Cerebellar nuclear complex (tissue), 1 donor: Measurements from ENCODE around the gene GABRB3.

Experiments
- DNase-seq, 2 experiments: peaks; one replicate each; lab custom pipeline; 2025; lab: John Stamatoyannopoulos, UW

The GABRB3 gene

GRCh38 chr15:26676115-26676514, 96.8 kb downstream of the GABRB3 start:
- no peak for DNase-seq

GRCh38 chr15:26674467-26674866, 98.4 kb downstream of the GABRB3 start:
- no peak for DNase-seq

- no peak for DNase-seq
Observed at GRCh38 chr15:26673445-26673844, 99.4 kb downstream of the GABRB3 start.

DNA sequence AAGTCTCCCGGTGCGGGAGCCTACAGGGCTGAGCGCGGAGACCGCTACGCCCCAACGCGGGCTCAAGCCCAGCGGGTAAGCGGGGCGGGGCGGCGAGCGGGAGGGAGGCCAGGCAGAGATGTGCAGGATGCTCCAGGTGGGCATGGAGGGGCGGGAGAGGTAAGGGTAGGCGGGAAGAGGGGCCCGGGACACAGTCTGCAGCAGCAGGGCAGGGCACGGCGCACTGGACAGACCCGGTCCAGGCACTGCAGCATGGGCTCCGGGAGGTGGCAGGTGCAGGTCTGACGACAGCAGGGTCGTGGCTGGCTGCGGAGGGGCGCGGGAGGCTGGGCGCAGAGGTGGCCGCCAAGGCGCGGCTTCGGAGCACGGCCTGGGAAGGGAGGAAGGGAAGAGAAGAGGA, 102.8 kb downstream of the GABRB3 start:
- no peak for DNase-seq

DNA sequence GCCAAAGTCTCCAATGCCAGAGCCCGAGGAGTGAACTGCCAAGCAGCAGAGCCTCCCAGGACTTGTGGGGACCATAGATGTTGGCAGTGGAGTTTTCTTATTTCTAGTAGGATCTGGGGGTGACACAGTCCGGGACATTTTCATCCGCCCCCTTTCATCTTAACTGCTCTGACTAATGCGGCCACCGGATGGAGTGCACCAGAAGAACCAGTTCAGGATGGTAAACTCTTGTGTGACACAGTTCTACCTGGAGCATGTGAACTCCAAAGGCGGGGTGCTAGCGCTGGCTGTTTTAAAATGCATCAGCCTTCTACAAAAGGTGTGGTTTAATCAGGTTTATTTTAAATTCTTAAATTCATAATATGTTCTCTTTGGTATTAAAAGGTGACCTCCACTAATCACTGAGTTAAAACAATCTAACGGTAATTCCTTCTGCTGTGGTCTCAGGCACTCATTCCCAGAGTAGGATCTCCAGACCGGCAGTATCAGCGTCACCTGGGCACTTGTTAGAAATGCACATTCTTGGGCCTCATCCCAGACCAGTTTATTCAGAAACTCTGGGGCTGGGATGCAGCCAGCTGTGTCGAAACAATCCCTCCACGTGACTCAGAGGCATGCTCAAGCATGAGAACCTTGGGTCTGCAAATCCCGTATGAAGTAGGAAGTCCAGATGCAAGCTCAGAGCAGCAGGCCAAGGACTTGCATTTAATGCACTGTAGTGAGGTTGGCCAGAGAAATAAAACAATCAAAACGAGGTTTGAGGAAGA, 105.5 kb downstream of the GABRB3 start:
- DNase-seq, result peak in 1 of 2 experiments; percentile 8

GRCh38 chr15:26665957-26666791, 106.7 kb downstream of the GABRB3 start:
- peak in 1 of 2 experiments; percentile 47 for DNase-seq

DNA sequence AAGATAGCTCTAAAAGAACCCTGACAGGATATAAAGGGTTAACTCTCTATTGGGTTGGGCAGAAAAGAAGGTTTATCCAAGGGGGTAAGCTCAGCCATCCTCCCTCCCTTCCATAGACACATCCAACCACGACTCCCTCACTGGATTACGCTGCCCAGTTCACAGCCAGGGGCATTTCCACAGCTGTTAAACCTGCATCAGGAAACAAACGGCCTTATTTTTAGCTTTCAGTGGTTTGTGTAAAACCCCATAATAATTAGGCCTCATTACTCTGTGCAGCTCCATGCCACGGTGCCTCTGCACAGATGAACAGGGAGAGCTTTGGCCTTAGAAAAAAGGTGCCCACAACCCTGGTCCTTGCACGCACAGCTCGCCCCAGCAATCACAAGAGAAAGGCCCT, 110.6 kb downstream of the GABRB3 start:
- DNase-seq, result no peak

DNA sequence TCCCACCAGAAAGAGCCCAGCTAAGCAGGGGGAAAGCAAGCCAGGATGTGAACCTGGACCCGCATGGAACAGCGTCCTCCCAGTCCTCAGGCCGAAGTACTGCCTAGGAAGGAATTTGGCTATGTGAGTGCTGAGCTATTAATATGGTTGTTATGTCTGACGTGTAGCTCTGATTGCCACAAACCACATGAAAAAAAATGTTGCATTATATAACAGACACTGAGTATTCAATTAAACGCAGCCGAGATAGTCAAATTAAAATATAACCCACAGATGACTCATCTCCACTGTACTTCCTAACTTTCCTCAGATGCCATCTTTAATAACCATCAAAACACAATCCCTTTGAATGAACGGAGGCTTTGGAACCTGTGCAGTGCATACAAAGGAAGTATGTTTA, 111.1 kb downstream of the GABRB3 start:
- no peak for DNase-seq

GRCh38 chr15:26661107-26661506, 111.8 kb downstream of the GABRB3 start:
- DNase-seq, result no peak

DNA sequence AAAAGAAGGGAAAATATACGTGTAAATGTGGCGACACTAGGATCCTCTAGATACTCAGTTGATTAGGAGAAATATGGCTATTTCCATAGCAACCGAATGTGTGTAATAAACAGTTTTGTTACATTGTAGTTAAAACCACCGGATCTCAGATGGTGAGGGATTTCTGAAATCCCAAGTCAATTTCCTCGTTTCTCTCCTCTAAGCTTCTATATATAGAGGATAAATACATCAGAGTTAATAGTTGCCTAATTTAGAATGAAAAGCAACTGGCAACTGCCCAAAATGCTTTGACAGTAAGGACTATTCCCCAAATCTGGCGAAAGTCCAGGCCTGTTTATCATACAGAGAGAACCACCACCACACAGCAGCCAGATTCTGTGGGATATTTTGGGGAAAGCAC, 112.6 kb downstream of the GABRB3 start:
- DNase-seq, result no peak

DNA sequence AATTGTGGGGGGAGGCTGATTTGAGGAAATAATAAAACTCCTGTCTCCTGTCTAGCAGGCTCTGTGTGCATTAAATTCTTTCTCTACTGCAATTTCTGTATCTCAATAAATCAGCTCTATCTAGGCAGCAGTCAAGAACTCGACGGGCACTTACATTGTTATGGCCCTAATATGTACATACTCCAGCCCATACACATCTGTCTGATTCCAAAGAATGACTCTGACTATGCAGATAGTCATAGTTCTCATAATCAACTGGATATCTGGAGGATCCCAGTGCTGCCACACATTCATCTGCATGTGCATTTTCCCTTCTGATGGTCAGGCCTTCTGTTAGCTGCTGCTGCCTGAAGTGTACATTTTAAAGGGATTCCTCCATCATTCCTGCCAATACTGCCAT, 114.6 kb downstream of the GABRB3 start:
- DNase-seq, result no peak

DNA sequence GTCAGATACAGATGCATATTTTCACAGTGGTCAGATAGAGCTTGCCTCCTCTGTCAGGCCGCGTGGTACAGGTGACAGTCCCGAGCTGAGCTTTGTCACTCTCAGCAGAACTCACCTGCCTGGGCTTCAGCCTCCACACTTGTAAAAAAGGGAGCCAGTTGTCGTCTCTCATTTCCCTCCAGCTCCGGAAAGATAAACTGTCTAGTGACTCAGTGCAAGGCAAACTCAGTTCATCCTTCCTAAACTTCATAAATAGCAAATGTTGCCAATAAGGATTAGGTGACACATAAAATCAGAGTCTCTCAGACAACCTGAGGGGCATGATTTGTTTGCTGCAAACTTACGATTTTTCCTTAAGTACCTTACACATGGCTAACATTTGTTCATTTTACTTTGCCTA, 116.8 kb downstream of the GABRB3 start:
- DNase-seq, result no peak

DNA sequence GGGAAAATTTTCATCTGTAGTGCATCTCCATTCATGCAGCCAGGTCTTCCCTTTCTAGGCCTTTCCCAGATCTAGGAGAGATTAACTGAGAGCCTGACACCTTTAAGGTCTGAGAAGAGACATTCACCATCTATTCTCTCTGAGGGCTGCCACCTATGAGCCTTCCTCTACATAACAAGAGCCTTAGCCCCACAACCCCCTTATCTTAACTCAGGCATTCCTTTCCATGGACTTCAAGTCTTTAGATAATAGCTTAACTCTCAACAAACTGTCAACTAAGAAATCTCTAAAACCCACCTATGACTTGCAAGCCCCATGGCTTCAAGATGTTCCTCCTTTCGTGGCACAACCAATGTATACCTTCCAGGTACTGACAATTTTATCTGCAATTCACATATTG, 121.0 kb downstream of the GABRB3 start:
- no peak for DNase-seq

DNA sequence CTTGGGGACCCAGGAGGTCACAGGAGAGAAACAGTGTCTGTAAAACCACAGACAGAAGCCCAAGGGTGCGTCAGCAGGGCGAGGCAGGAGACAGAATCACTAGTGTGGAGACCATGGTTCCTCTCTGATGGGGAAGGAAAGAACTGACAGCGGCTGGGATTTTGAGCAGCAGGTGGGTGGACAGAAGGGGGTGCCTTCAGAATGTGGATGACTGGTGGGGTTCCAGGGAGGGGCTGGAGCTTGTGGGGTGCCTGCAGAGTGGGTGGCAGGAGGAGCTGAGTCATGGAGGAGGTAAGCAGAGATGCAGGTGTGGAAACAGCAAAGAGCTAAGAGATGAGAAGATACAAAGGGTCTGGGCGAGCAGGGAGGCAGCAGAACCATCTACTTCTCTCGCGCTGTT, 124.2 kb downstream of the GABRB3 start:
- no peak for DNase-seq

- DNase-seq, result no peak
Observed at GRCh38 chr15:26644948-26645347, 127.9 kb downstream of the GABRB3 start.

DNA sequence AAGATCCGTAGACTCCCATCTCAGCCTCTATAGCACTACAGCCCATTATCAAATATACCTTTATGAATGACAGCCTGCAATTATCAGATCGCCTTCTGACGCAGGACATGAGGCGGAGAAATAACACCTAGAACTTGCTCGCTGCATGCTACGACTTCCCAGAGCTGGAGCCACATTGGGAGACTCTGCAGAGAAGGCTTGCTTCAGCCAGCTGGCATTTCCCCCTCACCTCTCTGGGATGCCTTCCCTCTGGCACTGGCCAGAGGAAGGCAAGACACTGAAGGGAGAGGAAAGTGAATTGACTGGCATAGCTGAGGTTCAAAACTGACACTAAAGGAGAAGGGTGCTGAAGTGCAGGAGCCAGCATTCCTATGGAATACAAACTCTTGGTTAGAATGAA, 131.7 kb downstream of the GABRB3 start:
- DNase-seq, result peak in 1 of 2 experiments; percentile 61

- no peak for DNase-seq
Observed at GRCh38 chr15:26640601-26641000, 132.3 kb downstream of the GABRB3 start.

- DNase-seq, result no peak
Observed at GRCh38 chr15:26639966-26640365, 132.9 kb downstream of the GABRB3 start.

DNA sequence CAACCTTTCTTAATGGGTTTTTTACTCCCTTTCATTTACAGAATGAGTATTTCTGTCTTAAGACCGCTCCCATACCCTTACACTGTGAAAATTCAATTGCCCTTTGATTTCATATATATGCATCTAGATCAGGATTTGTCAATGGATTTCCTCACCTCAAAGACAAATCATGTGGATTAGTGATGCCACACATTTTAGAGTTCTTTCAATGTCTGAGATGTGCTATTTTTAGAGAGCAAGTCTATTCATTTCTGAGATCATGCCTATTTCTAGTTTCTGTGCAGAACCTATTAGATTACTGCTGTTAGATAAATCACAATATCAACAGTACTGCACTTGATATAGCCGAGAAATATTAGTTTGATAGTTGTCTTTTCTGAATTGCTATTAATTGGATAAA, 137.3 kb downstream of the GABRB3 start:
- no peak for DNase-seq

DNA sequence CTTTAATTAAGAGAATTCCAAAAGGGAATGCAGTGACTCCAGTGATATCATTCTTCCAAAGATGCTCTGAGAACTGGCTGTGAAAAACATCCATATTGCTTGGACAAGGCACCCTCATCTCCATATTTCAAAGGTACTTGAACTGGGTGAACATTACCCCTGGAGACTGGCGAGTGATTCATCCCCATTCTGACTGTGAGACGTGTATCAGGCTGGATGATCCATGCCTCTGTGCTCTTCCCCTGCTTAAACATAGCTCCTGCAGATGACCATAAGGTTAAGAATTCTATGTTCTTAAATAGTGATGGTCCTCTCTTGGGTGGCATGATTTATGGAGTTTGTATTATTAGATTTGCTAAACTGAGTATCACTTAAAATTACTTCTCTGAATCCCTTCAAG, 137.8 kb downstream of the GABRB3 start:
- no peak for DNase-seq

DNA sequence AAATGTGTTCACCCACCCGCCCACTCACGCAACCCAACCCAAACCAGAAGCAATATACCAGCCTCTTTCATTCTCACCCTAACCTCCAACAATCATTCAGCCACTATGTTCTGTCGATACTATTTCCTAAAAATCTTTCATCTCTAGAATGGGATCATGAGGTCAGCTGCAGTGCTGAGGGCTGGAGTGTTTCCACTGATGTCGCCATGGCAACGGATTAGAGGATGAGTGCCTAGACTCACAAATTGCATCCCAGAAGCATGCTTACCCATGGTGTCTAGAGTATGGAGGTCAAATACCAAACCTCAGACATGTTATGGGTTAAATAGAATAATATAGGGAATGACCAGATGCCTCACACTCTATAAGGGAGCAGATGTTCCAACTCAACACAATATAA, 138.5 kb downstream of the GABRB3 start:
- DNase-seq, result no peak

DNA sequence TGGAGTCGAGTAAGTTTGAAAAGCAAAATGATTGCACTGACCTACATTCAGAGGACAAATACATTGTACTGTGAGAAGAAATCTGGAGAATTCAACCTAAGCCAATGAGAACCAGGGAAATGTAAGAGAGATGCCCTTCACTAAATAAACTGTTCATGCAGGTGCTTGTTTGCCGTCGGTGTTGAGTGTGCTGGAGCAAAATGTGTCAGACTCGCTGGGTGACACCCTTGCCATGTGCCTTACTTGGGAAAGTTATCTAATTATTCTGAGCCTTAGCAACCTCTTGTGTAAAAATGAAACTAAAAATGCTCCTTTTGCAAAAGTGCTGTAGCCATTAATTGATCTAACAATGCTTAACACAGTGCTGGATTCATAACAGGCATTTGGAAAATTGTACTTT, 140.4 kb downstream of the GABRB3 start:
- no peak for DNase-seq

GRCh38 chr15:26631894-26632293, 141.0 kb downstream of the GABRB3 start:
- DNase-seq, result no peak
